Measurements from ENCODE around the gene STKLD1.
"Not testable (repeated sequence)": the region's sequence is repeated elsewhere in the genome, so short reads cannot be mapped to it uniquely, and the experiment has no call there.

STKLD1 gene

DNA sequence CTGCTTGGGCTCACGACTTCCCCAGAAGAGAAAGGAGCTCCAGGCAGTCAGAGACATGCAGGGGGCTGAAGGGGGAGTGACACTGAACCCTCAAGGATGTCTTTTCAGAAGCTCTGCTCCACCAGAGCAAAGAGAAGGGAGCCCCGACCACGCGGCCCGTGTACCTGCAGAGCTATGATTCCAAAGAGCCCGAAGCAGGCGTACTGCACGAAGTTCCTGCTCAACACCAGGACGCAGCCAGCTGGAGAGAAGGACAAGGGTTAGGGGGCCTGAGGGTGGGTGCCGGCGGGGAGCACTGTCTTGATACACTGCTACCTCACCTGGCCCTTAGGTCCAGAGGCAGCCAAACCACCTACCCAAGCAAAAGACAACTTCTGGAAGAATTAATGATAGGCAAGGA is 9.7 kb upstream of the STKLD1 start:
- no peak for DNase-seq

DNA sequence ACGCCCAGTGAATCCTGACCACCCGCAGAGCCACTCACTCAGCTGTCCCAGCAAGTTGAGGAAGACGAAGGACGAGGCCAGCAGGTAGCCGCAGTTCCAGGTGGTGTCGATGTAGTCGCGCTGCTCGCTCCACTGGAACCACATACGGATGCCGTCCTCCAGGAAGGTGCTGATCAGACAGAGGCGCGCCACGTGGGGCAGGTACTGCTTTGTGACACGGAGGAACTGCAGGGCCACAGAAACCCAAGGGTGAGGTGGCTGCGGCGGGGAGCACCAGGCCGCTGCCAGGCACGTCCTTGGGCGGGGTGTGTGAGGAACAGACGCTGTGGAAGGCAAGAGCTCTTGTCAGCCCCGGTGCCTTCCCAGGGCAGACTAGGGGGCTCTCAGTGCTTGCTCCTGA is 8.9 kb upstream of the STKLD1 start:
- DNase-seq, result no peak

DNA sequence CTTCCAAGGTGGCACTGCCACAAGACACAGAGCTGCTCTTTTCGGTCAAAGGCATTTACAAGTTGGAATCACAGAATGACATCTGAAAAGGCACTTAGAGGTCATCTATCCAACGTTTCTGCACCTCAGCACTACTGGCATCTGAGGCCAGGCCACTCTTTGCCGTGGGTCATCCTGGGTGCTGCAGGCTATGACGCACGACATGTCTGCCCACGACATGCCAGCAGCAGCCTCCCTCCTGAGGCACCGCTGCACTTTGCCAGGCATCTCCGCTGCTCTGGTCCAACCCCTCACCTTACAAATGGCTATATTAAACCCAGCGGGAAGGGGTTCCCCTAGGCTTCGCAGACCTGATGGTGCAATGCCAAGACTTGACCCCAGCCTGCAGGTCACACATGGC is 8.4 kb upstream of the STKLD1 start:
- DNase-seq, result no peak

DNA sequence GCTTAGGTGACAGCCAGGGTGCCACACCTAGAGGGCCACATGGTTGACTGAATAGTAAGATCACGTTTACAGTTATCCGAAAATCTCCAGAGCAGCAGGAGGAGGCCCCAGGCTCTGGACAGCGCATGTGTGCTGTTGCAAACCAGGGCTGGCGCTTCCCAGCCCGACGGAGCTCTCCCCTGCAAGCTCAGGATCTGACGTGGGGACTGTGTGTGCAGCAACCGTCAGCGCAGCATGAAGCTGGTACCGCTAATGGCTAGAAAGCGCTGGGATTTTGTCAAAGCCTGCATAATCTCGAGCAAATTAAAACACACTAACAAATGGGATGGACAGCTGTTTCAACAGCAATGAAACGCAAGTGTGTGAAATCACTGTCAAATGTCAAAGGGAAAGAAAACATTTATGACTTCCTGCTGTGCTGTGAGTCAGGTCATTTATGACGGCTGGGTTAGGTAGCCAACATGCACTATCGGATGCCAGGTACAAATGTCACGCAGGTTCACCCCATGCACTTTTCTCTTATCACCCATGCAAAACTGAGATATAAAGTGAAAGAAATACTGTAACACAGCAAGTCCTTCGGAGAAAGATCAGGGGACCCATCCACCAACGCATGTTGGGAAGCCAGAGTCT is 7.8 kb upstream of the STKLD1 start:
- DNase-seq, result no peak

DNA sequence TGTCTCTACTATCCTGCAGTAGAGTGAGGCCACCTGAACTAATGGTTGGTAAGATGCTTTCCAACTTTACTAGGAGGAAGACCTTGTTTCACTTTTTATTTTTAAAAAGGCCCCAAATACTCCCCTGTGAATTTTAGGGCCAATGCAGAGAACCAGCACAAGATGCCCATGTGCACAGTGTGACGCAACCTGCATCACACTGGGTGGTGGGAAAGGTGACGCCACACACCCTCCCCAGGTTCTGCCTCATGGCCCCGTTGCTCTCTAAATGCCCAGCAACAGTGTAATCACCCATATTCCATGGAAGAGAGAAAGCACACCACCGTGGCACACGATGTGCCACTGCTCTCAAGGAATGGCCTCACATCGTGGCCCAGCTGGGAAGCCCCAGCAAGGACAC is 6.7 kb upstream of the STKLD1 start:
- no peak for DNase-seq

DNA sequence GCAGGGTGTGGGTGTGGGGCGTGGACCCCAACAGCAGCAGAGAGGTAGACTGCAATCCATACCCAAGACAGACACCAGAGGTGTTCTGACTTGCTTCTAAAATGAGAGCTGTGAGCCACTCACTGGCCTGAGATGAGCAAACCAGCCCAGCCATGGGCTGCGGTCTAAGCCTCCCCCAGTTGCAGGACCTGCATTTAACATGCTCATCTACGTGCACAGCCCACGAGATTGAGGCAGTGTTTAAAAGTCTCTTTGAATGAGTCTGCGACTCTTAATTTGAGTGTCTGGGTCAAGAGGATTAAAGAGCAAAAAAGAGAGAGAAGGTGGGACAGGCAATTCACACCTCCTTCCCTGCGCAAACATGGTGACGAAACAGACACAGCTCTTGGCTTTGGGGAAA is 6.2 kb upstream of the STKLD1 start:
- no peak for DNase-seq

DNA sequence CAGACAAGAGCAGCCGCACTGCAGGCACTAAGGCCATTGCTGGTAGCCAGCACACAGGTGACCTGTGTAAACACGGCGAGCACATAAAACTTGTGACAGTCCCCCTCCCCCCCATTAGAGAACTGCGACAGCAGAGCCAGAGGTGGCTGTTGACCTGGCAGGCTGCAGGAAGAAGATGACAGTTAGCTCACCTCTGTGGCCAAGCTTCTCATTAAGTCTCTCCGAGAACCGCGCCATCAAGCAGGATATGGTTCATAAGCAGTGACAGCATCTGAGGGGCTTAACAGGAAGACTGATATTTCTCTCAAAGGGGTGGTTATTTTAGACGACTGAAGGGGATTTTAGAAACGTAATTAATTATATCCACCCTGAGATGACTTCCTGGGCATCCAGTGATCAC is 5.5 kb upstream of the STKLD1 start:
- peak; percentile 71 for DNase-seq

DNA sequence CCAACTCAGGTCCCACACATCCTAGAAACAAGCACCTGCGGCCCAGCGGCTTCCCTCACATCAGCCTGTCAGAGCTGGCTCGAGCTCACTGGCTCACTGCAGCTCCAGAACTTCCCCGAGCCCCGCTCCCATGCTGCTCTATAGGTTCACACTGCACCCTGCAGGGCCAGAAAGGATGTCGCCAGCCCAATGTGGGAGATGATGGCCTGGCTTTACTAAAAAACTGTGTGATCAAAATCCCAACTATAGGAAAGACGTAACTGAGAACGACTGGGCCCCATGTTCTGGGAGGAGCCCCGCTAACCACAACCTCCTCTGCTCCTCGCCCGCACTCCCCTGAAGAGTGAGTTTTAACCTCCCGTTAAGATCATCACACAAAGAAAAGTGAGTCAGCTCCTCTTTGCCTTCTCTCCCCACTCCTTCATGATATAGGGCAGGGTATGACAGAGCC is 4.9 kb upstream of the STKLD1 start:
- peak; percentile 79 for DNase-seq

DNA sequence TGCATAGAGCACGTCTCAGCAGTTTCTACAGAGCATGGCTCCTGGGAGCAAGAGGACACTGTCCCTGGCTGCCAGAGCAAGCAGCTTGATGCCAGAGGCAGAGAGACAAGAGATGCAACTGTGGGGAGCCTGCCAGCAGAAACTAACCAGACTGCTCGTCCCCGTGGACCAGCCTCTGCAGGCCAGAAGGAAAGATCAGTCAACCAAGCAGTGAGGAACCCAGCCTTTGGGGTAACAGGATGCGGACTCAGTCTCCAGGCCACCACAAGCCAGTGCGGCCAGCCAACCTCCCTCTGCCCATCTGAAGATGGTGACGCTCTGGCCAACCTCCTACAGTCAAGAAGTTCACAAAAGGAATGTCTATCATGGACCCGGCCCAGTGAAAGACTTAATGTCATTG is 4.0 kb upstream of the STKLD1 start:
- no peak for DNase-seq

DNA sequence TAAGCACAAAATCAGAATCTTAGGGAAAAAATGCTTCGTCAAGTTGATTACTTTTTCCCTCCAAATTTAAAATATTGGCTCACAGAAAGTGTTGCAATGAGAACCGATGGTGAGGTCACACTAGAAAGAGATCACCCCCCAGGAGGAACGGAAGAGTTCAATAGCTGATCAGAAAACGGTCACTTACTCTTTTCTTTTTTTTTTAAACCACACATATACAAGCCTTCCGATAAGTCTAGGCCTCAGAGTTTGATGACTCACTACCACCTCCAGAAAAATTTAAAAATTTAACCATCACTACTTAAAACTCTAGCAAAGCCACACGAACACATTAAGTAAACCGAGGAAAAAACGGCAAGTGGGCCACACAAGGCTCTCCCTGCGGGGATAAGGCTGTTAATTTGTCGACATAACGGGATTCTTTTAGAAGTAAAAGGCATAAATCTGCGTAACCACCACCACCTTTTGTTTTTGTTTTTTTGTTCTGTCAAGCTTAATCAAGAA is 1.5 kb upstream of the STKLD1 start:
- peak; percentile 46 for DNase-seq

DNA sequence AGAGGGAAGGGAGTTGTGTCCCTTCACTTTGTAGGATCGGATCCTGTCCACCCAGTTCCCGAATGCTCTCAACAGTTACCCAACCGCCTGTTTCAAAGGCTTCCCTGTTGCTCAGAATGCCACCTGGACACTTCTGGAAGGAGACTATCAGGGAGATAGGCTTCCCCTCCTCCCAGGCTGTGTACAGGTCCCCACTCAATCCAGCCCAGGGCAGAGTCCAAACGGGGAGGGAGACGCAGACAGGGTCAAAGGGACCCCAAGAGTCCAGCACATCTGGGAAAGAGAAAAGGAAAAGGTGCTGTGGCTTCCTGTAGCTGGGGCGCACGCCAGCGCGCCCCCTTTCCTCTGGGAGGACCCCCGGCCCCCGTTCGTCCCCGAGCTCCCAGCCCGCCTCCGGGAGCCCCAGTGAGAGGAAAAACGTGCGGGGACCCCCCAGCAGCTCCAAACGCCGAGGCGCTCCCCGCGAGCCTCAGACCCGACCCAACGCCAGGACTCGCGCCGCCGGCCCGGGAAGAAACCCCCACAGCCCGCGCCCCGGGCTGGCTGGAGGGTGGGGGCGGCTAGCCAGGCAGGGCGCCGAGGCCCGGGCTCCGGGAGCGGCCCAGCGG is 946 bp upstream of the STKLD1 start:
- peak; percentile 18 for DNase-seq

DNA sequence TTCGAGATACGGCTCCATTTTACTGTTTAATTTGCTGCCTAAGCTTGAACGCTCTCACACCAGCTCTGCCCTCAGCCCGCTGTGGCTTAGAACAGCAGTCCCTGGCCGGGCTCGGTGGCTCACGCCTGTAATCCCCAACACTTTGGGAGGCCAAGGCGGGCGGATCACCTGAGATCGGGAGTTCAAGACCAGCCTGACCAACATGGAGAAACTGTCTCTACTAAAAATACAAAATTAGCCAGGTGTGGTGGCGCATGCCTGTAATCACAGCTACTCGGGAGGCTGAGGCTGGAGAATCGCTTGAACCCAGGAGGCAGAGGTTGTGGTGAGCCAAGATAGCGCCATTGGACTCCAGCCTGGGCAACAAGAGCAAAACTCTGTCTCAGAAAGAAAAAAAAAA is 1.1 kb downstream of the STKLD1 start:
- DNase-seq, result not testable (repeated sequence)

DNA sequence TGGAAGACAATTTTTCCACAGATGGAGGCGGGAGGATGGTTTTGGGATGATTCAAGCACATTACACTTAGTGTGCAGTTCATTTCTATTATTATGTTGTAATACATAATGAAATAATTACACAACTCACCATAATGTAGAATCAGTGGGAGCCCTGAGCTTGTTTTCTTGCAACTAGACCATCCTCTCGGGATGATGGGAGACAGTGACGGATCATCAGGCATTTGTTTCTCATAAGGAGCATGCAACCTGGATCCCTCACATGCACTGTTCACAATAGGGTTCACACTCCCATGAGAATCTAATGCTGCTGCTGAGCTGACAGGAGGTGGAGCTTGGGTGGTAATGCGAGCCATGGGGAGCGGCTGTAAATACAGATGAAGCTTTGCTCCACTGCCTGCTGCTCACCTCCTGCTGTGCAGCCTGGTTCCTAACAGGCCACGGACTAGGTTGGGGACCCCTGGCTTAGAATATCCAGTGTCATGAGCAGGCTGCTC is 1.6 kb downstream of the STKLD1 start:
- DNase-seq, result no peak

DNA sequence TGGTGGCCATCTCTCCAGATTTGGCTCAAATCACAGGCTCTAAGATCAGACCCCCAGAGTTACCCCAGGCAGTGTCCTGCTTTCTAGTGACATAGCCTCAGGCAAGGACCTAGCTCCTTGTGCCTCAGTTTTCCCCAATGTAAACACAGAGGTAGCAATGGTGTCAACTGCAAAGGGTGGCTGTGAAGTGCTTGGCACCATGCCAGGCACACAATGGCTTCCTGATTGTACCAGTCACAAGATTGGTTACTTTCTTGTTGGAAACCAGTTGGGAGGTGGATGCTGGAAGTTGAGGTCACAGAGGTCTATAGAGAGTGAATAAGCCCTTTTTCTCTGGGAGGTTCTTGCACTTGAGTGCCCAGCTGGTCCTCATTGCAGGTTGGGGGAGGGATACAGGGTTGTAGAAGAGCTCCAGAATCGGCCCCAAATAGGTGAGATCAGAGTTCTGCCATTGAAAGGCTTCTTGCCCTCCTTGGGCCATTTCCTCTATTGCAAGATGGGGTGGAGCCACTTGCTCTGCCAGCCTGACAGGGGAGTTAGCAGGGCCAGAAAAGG is 2.3 kb downstream of the STKLD1 start:
- no peak for DNase-seq

DNA sequence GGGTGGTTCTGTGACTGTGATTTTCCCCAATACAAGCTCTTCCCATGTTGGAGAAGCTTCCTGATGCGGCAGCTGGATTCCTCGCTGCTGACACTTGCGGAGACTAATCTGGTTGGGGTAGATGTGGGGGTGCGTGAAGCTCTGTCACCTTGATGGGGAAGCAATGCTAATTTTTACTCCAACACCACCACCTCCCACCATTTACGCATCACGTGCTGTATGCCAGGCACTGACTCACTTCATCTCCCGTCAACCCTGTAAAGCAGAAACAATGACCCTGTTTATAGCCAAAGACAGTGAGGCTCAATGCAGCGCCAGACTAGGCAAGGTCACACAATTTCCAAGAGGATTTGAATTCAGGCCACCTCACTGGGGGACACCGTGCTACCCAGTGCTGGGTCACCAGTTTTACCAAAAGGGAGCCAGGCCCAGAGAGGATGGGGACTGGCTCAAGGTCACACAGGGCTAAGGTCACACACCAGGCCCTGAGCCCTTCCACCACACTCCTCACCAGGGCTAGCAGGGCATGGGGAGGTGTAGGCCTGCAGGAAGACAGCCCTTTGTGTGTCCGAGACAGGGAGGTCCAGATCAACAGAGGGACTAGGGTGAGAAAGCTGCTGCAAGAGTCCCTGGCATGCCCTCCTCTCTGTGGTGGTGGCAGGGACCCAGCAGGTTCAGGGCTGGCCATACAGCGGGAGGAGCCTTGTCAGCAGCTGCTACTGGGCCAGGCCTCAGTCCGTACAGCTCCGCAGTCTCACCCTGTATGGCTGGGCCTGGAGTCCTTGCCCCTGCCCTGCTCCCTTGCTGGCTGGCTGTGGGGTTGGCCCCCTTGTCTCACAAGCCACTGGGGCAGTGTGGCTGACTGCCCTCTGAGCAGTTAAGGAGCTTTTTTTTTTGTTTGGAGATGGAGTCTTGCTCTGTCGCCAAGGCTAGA is 3.3 kb downstream of the STKLD1 start:
- DNase-seq, result no peak

DNA sequence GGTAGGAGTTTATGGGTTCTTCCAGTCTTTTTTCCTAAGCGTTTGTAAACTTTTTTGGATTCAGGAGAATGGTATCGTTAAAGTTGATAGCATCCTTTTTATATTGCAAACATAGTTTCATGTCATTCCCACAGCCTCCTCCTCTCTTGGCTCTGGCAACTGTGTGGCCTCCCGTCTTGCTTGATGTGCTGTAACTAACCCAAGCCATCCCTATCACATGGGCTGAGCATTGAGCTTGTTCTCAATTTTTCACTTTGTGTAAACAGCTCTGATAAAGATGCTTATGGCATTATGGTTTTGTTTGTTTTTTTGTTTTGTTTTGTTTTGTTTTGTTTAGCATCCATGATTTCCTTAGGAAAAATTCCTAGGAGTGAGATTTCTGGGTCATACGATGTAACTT is 4.6 kb downstream of the STKLD1 start:
- no peak for DNase-seq

DNA sequence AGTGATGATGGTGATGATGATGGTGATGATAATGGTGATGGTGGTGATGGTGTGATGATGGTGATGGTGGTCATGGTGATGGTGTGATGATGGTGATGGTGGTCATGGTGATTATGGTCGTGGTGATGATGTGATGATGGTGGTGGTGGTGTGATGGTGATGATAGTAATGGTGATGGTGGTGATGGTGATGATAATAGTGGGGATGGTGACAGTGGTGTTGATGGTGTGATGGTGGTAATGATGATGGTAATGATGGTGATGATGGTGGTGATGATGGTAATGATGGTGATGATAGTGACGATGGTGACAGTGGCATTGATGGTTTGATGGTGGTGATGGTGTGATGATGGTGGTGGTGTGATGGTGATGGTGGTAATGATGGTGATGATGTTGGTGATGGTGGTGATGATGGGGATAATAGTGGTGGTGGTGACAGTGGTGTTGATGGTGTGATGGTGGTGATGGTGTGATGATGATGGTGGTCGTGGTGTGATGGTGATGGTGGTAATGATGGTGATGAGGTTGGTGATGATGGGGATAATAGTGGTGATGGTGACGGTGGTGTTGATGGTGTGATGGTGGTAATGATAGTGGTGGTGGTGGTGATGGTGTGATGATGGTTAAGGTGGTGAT is 6.5 kb downstream of the STKLD1 start:
- no peak for DNase-seq

DNA sequence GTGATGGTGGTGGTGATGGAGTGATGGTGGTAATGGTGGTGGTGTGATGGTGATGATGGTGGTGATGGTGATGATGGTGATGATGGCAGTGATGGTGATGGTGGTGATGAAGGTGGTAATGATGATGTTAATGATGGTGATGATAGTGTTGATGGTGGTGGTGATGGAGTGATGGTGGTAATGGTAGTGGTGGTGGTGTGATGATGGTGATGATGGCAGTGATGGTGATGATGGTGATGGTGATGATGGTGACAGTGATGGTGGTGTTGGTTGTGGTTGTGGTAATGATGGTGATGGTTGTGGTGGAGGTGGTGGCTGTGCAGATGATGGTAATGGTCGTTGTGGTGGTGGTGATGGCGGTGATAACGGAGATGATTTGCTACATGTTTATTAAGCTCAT is 7.3 kb downstream of the STKLD1 start:
- DNase-seq, result no peak

DNA sequence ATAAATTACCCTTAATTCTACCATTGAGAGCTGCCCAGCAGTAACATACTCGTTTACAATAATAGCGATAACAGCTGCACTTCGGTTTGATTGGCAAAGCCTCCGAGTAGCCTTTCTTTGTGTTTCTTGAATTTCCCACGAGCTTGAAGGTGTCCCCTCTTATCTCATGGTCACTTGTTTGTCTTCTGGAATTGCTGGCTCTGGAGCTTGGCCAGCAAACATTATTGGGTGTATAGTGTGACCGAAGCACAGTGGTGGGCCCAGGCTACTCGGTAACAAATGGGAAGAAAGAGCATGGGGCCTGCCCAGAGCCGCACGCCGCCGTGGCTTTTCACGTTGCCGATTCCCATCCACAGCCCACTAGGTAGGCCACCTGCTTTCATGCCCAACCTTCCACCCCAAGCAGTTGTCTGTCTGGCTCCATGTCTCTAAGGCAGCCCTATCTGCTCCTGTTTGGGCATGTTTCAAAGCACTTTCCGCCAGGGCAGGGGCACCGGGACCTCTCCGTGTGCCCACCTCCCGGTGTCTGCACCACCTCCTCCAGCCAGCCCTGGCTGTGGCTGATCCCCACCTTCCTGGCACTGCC is 8.7 kb downstream of the STKLD1 start:
- DNase-seq, result no peak

DNA sequence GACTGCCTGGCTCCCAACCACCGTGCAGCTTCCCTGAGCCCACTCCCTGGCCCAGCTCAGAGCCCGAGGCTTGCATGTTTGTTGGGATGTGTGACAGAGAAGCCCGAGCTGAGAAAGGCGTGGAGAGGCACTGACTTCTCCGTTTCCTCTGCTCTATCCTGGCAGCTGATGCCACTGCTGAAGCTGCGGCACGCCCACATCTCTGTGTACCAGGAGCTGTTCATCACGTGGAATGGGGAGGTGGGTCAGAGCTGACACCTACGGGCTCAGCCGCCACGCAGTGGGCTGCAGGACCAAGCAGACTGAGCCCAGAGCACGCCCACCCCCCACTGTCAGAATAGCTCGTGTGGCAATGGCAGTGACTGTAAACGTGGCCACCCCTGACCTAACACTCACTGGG is 9.3 kb downstream of the STKLD1 start:
- no peak for DNase-seq

DNA sequence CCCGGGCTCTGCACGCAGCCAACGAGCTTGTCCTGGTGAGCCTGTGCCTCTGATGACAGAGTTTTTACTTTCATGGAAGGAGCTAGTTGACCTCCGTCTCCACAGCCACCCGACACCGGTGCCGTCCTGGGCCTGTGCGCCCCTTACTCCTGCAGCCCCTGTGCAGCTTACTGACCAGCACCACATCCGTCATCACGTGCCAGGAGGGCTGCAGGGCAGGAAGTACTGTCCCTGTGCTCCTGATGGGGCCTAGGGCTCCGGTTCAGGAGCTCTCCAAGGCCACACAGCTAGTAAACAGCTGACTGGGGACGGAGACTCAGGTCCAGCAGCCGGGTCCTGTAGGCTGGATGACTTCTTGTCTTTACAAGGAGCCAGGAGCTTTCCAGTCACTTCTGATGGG is 10.2 kb downstream of the STKLD1 start:
- no peak for DNase-seq

DNA sequence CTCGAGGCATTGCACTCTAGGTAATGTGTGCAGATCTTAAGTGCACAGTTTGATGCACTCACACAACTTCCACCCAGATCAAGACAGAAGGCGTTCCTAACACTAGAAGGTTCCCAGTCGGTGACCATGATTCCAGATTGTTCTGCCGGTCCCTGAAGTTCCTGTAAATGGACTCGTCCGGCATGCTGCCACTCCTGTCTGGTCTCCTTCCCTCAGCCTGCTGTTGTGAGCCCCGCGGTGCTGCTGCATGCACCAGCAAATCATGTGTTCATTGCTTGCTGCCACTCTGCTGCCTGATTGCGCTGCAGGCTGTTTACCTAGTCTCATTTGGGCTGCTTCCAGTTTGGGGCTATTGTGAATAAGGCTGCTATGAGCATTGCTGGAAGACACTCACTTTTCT is 11.5 kb downstream of the STKLD1 start:
- DNase-seq, result no peak
